ENCODE results near the gene RNF169. TPM values are rescaled to one million over a fixed set of nuclear protein-coding genes. Genes with fewer than 3 reads are reported as not detected.

The RNF169 gene
- total and polyA plus RNA-seq, 12 donors, result 2.3 to 14.0 (median 10.8) TPM

DNA sequence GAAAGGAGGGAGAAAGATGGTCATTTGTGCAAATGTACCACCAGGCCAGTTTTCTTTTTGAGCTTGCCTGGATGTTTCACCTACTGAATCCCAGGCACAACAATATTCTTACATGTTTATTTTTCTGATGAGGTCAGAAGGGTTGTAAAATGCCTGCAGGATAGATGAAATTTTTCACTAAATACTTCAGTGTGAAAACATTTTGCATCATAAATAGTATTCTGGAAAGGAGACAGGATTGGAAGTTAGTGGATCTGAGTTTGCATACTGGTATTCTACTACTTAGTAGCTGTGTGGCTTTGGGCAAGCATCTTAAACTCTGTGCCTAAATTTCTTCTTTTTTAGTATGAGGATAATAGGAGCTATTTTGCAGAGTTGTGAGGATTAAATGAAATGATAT lies 24.8 kb downstream of the RNF169 start:
- TF ChIP-seq, protein P1, sequence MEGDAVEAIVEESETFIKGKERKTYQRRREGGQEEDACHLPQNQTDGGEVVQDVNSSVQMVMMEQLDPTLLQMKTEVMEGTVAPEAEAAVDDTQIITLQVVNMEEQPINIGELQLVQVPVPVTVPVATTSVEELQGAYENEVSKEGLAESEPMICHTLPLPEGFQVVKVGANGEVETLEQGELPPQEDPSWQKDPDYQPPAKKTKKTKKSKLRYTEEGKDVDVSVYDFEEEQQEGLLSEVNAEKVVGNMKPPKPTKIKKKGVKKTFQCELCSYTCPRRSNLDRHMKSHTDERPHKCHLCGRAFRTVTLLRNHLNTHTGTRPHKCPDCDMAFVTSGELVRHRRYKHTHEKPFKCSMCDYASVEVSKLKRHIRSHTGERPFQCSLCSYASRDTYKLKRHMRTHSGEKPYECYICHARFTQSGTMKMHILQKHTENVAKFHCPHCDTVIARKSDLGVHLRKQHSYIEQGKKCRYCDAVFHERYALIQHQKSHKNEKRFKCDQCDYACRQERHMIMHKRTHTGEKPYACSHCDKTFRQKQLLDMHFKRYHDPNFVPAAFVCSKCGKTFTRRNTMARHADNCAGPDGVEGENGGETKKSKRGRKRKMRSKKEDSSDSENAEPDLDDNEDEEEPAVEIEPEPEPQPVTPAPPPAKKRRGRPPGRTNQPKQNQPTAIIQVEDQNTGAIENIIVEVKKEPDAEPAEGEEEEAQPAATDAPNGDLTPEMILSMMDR (IDR thresholded peaks at IDR 0.05), result no peak
- DNase-seq, result no peak
- no peak overlapping the region for H3K27ac ChIP-seq
- H3K4me3 ChIP-seq, result no peak overlapping the region
- H3K9me3 ChIP-seq, result no peaks in the 10 kb centered on the region
- H3K27me3 ChIP-seq, result no peaks in the 10 kb centered on the region
- H3K36me3 ChIP-seq, result no peaks in the 10 kb centered on the region
- intact Hi-C loops (cut with DNase I), result no loop called here
- peaks cover 0 to 47% (median 8%) of the 10 kb centered on the region in 9 donors for H3K4me1 ChIP-seq
- ATAC-seq, result no peak

DNA sequence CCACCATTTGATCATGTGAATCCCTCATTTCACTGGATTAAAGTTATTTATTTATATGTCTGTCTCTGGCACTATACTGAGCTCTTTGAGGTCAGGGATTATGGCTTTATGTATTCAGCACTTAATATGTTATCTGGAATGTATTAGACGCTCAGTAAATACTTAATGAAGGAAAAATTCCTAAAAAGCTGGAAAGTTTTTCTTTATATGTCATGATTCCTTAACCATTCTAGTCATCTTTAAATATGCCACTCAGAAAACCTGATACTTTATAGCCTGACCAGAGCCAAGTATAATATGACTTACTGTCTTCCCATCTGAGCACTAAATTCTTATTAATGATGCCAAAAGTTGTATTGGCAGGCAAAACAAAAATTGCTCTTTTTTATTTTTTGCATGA lies 27.1 kb downstream of the RNF169 start:
- no peak overlapping the region for H3K4me3 ChIP-seq
- no peaks in the 10 kb centered on the region for H3K9me3 ChIP-seq
- DNase-seq (no peak), ATAC-seq (no peak)
- no peaks in the 10 kb centered on the region for H3K36me3 ChIP-seq
- peaks cover 0 to 48% (median 10%) of the 10 kb centered on the region in 9 donors for H3K4me1 ChIP-seq
- TF ChIP-seq, protein P1 (IDR thresholded peaks at IDR 0.05), result no peak
- intact Hi-C loops (cut with DNase I), result no loop called here
- 90 to 94% methylated on average over 1 of the region's 1 CpG for WGBS, 2 donors
- H3K27ac ChIP-seq, result no peak overlapping the region
- H3K27me3 ChIP-seq, result no peaks in the 10 kb centered on the region

DNA sequence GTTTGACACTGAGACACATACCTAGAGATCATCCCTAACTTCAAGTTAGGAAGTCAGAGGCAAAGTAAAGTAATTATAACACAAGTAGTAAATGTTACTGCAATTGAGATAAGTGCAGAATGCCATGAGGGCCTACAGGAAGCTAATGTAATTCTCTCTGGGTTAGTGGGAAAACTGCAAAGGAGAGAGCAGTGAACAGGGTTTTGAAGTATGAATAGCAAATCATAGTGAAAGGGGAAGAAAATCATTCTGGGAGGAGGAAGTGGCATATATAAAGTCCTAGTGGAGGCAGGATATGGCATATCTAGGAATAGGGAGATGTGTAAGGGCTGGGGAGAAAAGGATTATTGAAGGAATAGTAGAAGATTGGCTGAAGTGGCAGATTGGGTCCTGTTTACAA lies 27.9 kb downstream of the RNF169 start:
- DNase-seq (no peak), ATAC-seq (no peak)
- Histone ChIP-seq H3K36me3 (no peaks in the 10 kb centered on the region), H3K27me3 (no peaks in the 10 kb centered on the region), H3K4me1 (peaks cover 0 to 50% (median 11%) of the 10 kb centered on the region in 9 donors), H3K4me3 (no peak overlapping the region), H3K9me3 (no peaks in the 10 kb centered on the region), H3K27ac (no peak overlapping the region)
- TF ChIP-seq, protein P1 (IDR thresholded peaks at IDR 0.05), result no peak
- intact Hi-C loops (cut with DNase I), result no loop called here

DNA sequence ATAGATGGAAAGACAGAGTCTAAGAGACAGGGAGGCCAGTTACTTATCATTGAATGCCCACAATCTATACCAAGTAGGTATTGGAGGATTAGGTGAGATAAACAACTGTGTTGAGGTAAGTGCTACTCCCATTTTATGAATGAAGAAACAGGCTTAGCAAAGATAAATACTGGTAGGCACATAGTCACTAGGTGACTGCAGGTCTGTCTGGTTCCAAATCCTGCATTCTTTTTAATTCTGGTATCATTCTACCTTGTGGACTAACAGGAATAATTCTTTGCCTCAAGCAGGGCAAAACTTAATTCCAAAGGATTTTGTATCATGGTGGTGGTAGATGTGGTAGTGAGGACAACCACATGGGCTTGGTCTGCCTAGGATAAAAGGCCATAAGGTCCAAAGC lies 28.4 kb downstream of the RNF169 start:
- no peak for DNase-seq

More for the DNA sequence above, 28.4 kb downstream of the RNF169 start:
- H3K4me3 ChIP-seq, result no peak overlapping the region
- no peaks in the 10 kb centered on the region for H3K36me3 ChIP-seq
- H3K4me1 ChIP-seq, result peaks cover 0 to 54% (median 13%) of the 10 kb centered on the region in 9 donors
- ATAC-seq, result no peak
- no peak overlapping the region for H3K27ac ChIP-seq
- TF ChIP-seq, protein P1 (IDR thresholded peaks at IDR 0.05), result no peak
- no peaks in the 10 kb centered on the region for H3K9me3 ChIP-seq
- intact Hi-C loops (cut with DNase I), result no loop called here
- no peaks in the 10 kb centered on the region for H3K27me3 ChIP-seq
